OCI-M2 (cell line): ENCODE measurements around the gene GRB7.
"Not testable (repeated sequence)": the region's sequence is repeated elsewhere in the genome, so short reads cannot be mapped to it uniquely, and the experiment has no call there.

Experiments used
- DNase-seq: peaks from one replicate; lab custom pipeline; 2025; ENCODE audit not compliant: unreplicated experiment; lab: John Stamatoyannopoulos, UW

The GRB7 gene

GRCh38 chr17:39709319-39709997, 28.3 kb upstream of the GRB7 start:
- no peak for DNase-seq

- DNase-seq = no peak
Observed at GRCh38 chr17:39709998-39710964, 27.5 kb upstream of the GRB7 start.

- not testable (repeated sequence) for DNase-seq
Observed at GRCh38 chr17:39711071-39711470, 26.7 kb upstream of the GRB7 start.

GRCh38 chr17:39711851-39712250, 25.9 kb upstream of the GRB7 start:
- DNase-seq = no peak

- DNase-seq = no peak
Observed at GRCh38 chr17:39714234-39714633, 23.5 kb upstream of the GRB7 start.

GRCh38 chr17:39715375-39716072, 22.2 kb upstream of the GRB7 start:
- DNase-seq = no peak

- no peak for DNase-seq
Observed at GRCh38 chr17:39716073-39716818, 21.5 kb upstream of the GRB7 start.

- DNase-seq = no peak
Observed at GRCh38 chr17:39716879-39717536, 20.7 kb upstream of the GRB7 start.

- DNase-seq = no peak
Observed at GRCh38 chr17:39717660-39718059, 20.1 kb upstream of the GRB7 start.

GRCh38 chr17:39719563-39720355, 18.0 kb upstream of the GRB7 start:
- DNase-seq = no peak

GRCh38 chr17:39722104-39722503, 15.6 kb upstream of the GRB7 start:
- DNase-seq = no peak

GRCh38 chr17:39722965-39723848, 14.5 kb upstream of the GRB7 start:
- DNase-seq = no peak

GRCh38 chr17:39724731-39725130, 13.0 kb upstream of the GRB7 start:
- DNase-seq = no peak

- DNase-seq = not testable (repeated sequence)
Observed at GRCh38 chr17:39725923-39726322, 11.8 kb upstream of the GRB7 start.

GRCh38 chr17:39726617-39727016, 11.1 kb upstream of the GRB7 start:
- DNase-seq = no peak

GRCh38 chr17:39727556-39727955, 10.2 kb upstream of the GRB7 start:
- DNase-seq = no peak

GRCh38 chr17:39729280-39729851, 8.4 kb upstream of the GRB7 start:
- DNase-seq = no peak
